Stimulated activated CD8-positive, alpha-beta memory T cell treated with anti-CD3 and anti-CD28 coated beads, Interleukin-2, amount 100 ng/mL, for 1 hour (primary cell): ENCODE results near the gene TCAIM.
"Not testable (repeated sequence)": the region's sequence is repeated elsewhere in the genome, so short reads cannot be mapped to it uniquely, and the experiment has no call there.

ENCODE experiments used
- DNase-seq, 2 donors: peaks; one replicate each; pipeline ENCODE4 v3.0.0-alpha.2; 2020; ENCODE audit warnings: low read depth in 2 of 2

The TCAIM gene

DNA sequence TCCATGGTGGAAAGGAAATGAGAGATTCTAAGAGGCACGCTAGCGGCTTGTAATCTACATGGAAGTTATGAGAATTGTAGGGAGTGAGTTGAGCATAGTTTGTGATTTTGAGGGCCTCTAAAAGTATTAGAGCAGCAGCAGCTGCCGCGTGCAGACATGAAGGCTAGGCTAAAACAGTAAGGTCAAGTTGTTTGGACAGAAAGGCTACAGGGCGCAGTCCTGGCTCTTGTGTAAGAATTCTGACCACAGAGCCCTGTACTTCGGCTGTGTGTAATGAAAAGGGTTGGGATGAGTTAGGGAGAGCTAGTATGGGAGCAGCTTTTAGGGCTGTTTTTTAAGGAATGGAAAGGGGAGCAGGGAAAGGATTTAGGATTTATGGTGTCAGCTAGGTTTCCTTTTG lies 8.0 kb downstream of the TCAIM start:
- DNase-seq, result not testable (repeated sequence)

DNA sequence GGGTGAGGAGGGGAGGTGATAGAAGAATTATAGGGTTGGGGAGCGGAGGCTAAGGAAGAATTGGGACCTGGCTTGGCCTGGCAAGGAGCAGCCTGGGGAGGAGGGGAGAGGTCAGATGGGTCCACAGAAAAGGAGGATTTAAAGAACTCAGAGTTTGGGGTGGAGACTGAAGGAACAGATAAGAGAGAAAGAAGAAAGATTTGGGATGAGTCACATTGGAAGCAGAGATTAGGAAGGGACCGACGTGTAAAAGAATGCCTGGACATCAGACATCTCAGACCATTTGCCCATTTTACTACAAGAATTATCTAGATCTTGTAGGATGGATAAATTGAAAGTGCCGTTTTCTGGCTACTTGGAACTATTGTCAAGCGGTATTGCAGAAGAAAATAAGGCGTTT lies 10.4 kb downstream of the TCAIM start:
- no peak for DNase-seq

DNA sequence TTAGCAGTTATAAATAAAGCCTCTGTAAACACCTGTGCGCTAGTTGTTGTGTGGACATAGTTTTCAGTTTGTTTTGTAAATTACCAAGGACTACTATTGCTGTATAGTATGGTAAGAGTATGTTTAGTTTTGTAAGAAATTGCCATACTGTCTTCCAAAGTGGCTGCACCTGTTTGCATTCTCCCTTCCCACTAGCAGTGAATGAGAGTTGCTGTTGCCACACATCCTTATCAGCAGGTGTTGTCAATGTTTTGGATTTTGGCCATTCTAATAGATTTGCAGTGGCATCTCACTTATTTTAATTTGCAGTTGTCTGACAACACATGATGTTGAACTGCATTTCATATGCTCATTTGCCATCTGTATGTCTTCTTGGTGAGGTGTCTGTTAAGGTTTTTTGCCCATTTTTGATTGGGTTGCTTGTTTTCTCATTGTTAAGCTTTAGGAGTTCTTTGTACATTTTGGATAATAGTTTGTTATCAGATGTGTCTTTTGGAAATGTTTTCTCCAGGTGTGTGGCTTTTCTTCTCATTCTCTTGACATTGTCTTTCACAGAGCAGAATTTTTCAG lies 14.9 kb downstream of the TCAIM start:
- DNase-seq, result no peak

DNA sequence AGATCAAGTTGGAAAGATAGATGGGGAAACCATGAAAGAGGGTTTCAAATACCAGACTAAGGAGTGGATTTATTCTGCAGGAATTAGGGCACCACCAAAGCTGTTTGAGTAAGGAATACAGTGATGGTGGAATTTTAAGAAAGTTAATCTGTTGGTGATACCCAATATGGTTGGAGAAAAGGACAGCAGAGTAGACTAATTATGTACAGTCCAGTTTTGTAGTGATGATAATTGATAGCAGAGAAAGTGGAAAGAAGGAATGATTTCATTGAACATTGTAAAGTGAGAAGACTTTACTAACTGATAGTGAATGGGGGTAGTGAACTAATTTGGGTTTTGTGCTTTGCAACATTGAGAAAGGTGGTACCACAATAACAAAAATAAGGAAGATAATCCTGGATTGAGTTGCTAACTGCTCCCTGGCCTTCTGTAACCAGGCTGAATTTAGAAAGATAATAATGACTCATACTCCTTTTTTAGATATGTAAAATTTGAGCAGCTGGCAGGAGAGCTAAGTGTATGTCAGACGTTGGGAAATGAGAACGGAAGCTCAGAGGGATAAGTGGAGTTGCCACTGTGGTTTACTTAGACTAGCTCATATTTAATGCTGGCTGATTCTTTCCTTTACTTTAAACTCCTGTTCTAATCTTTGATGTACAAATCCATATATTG lies 16.9 kb downstream of the TCAIM start:
- DNase-seq, result no peak

DNA sequence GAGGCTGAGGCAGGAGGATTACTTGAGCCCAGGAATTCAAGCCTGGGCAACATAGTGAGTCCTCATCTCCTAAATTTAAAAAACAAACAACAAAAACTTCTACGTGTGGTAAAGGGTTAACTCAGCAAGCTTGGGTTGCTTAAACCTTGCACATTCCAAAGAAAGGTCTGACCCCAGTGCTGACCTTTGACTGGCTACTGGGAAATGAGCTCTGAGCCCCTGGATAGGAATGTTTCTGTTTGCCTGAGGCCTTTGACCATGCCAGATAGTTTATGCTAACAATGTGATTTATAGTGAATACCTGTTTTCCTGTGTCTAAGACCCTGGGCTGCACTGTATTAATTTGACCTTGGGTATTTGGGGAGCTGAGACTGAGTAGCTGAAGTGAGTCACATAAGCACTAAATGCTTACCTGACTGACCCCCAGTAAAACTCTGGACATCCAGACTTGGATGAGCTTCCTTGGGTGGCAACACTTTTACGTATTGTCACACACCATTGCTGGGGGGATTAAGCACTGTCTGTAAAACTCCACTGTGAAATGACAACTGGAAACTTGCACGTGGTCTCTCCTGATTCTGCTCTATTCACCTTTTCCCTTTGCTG lies 20.7 kb downstream of the TCAIM start:
- no peak for DNase-seq

DNA sequence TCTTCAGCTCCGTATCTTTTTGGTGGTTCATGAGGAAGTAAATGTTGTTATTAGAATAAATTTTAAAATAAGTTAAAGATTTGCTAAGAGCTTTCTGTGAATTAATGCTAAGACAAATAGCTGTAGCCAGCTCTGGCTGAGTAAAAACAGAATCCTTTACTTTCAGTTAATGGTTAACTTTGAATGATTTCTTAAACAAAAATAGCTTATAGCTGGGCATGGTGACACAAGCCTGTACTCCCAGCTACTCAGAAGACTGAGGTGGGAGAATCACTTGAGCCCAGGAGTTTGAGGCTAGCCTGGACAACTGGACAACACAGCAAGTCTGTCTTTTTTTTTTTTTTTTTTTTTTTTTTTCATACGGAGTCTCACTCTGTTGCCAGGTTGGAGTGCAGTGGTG lies 25.0 kb downstream of the TCAIM start:
- no peak for DNase-seq

DNA sequence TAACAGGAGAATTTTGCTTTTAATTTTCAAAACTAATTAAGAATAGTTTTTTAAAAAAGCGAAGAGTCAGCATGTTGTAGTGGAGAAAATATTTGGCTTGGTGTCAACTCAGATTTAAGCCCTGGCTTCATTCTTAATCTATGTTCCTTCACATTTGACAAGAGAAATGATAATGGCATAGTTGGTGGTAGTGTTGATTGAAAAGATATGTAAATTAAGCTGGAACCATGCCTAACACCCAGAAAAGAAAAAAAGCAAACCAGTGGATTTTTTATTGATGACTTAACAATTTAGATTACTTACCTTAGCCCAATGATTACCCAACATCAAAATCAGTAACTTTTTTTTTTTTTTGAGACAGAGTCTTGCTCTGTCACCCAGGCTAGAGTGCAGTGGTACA lies 27.4 kb downstream of the TCAIM start:
- no peak for DNase-seq

DNA sequence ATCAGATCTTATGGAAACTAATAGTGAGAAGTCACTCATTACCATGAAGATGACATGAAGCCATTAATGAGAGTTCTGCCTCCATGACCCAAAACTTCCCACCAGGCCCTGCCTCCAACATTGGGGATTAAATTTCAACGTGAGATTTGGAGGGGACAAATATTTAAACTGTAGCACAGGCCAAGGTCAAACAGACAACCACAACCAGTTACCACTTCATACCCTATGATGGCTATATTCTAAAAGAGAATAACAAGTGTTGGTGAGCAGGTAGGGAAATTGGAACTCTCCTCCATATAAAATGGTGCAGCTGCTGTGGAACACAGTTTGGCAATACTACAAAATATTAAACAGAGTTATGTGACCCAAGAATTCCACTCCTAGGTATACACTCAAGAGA lies 36.9 kb downstream of the TCAIM start:
- DNase-seq, result no peak

DNA sequence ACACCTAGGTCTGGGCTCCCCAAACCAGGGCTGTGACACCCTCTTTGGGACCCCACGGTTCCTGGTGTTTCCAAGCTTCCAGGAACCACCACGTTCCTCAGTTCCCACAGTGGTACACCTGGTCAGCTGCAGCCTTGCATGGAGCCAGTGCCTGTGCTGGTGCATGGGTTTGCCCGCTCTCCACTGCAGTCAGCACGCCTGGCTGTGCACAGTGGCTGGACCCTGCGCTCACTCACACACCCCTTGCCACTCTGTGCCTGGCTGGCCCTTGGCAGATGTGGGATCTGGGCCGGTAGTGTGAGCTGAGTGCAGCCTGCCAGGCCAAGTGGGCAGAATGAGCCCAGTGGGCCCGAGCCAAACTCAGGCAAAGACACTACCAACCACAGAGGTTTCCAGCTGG lies 48.8 kb downstream of the TCAIM start:
- no peak for DNase-seq

DNA sequence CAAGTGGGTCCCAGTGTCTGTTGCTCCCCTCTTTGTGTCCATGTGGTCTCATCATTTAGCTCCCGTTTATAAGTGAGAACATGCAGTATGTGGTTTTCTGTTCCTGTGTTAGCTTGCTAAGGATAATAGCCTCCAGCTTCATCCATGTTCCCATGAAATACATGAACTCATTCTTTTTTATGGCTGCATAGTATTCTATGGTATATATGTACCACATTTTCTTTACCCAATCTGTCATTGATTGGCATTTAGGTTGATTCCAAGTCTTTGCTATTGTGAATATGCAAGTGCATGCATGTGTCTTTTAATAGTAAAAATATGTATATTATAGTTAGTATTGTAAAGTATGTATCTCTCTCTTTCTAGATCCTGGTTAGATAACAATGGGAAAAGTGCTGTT lies 53.9 kb downstream of the TCAIM start:
- no peak for DNase-seq

DNA sequence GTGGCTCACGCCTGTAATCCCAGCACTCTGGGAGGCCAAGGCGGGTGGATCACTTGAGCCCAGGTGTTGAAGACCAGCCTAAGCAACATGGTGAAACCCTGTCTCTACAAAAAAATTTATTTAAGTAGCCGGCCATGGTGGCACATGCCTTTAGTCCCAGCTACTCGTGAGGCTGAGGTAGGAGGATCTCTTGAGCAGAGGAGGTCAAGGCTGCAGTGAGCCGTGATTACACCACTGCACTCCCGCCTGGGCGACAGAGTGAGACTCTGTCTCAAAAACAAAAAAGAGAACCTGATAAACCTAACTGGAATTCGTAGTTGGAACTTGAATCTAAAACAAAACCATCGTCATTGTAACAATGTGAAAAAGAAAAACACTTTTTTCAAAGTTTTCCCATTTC lies 57.1 kb downstream of the TCAIM start:
- DNase-seq, result no peak

DNA sequence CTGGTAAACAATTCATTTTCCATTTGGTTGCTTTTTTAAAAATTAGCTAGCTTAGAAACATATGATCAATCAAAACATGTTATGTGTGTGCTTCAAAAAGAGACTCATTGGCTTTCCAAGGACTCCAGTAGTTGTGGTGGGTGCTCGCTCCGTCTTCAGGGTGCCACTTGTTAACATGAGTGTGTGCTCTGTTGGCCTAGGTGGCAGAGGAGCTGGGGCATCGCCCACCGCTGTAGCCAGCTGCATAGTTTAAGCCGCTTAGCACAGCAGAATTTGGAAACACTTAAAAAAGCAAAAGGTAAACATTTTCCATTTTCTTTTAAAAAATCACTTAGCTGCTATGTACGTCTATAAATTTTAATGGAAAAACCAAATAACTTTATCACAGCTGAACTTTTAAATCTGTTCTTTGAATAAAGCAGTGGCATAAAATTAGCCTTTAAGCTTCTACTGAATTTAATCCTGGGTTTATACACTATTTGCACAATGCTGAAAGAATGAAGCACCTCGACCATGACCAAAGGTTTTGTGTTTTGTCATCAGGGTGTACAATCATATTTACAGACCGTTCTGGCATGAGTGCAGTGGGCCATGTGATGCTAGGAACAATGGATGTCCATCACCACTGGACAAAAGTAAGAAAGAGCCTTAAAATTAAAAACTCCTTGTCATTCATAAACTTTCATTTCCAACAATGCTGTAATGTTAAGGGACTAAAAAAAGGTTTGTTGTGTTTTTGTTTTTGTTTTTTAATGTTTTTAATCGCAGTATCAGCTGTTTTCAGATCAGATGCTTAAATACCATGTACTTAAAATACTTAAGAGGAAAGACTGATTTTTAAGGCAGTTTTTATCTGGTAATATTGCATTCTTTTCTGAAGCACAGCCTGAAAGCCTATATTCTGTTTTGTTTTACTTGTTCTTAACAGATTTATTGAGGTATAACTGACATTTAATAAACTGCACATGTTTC lies 57.9 kb downstream of the TCAIM start:
- DNase-seq, result no peak

DNA sequence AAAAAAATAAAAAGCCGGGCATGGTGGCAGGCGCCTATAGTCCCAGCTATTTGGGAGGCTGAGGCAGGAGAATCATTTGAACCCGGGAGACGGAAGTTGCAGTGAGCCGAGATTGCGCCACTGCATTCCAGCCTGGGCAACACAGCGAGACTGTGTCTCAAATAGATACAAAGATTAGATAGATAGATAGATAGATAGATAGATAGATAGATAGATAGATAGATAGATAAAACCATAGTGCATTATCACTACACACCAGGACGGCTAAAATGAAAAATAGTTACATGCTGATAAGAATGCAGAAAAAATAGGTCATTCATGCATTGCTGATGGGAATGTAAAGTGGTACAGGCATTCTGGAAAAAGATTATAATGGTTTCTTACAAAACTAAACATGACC lies 59.7 kb downstream of the TCAIM start:
- DNase-seq, result not testable (repeated sequence)

DNA sequence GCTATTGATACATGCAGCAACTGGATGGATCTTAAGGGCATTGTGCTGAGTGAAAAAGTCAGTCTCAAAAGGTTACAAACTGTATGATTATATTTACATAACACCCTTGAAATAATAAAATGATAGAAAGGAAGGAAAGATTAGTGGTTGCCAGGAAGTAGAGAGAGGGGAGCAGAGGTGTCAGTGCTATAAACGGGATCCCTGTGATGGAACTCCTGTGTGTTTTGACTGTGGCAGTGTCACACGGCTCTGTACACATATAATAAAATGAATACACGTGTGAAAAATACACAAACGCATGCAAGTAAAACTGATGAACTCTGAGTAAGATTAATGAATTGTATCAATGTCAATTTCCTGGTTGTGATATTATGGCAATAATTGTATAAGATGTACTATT lies 60.3 kb downstream of the TCAIM start:
- DNase-seq, result no peak

DNA sequence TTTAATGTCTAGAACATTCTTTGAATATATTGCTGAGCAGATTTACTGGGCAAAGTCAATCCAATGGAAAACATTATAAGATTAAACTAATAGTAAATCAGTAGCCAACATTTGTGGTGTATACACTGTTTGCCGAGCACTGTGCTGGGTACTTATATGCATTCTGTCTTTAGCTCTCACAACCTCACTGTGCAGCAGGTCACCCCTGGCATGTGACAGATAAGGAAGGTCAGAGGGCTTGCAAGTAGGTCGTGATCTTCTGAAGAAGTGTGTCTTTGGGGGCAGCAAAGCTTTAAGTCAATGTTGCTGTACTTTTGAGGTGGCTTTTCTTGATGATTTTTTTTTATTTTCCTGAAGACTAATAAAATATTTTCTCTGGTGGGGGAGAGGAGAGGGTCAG lies 62.2 kb downstream of the TCAIM start:
- no peak for DNase-seq

DNA sequence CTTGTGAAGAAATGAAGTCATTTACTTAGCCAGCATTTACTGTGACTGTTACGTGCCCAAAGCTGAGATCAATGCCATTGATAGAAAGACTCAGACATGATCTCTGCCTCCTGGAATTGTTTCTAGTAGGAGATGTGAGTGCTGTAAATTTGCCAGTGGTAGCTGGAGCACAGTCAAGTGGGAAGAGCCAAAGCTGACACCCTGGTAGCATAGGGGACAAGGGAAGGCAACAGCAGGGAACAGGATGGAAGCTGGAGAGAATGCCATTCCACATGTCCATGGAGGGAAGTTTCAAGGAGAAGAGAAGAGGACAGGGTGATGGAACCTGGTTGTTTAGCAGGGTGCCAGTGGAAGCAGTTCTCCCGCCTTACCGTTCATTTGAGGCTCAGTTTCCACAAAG lies 64.0 kb downstream of the TCAIM start:
- DNase-seq, result no peak

DNA sequence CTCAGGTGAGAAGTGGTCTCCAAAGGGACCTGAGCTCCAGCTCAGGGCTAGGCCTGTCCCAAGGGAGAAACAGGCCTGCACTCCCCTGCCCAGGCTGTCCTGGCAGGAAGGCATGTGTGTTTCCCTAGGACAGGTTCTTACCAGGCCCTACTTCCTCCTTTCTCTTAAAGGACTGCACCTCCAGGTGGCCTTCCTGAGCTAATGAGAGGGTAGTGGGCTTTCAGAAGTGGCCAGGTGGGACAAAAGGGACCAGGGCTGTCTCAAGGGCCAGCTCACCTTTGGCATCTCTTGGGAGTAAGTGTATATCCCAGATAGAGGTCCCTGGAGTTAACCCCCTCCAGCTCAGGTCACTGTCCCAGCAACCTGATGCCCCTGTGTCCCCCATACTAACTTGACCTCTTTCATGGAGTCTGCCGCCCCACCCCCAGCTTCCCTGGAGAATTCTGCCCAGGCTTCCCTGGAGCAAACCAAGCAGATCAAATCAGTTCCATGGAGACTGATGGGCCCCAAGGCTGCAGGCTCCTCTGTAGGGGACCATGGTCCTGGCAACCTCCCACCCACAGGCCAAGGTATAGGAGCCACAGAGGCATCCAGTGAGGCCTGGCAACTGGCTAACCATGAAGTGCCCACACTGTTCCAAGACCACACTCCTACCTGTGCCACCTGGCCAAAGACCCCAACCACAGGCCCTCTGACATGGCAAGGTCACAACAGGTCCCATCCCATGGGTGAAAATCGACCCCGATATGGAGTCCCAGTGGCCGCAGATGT lies 71.3 kb downstream of the TCAIM start:
- no peak for DNase-seq

DNA sequence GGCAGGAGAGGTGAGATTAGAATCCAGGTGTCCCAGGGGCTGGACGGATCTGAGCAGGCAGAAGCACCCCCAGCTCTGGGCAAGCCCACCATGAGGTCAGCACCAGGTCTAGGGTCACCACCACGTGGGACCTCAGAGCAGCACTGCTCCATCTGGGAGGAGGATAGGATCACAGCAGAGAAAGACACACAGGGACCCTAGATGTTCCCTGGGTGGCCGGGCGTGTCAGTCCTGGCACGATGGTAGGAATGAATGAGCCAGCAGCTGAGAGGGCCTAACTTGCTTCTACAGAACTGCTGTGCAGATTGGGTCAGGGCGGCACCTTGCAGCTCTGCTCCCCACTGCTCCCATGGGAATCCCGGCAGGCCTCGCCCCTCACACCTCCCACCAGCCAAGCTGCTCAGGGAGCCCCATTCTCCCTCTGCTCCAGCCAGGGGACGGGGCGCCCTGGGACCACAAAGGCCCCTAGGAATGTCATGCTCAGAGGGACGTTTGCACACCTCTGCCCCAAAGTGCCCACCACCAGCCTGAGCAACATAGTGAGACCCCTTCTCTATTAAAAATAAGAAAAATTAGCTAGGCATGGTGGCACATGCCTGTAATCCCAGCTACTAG lies 72.6 kb downstream of the TCAIM start:
- no peak for DNase-seq

DNA sequence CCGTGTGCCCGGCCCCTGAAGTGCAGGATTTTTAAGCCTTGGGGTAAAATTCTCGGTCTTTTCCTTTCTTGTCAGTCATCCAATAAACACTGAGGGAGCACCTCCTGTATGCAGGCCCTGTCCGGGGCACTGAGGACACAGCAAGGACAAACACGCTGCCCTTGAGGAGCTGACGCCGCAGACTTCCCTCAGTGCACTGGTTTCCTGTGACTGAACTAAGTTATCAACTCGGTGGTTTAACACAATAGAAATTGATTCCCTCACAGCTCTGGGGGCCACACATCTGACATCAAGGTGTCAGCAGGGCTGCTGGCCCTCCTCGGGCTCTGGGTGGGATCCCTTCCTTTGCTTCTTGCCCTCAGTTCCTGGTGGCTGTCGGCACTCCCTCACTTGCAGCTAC lies 73.8 kb downstream of the TCAIM start:
- DNase-seq, result no peak

DNA sequence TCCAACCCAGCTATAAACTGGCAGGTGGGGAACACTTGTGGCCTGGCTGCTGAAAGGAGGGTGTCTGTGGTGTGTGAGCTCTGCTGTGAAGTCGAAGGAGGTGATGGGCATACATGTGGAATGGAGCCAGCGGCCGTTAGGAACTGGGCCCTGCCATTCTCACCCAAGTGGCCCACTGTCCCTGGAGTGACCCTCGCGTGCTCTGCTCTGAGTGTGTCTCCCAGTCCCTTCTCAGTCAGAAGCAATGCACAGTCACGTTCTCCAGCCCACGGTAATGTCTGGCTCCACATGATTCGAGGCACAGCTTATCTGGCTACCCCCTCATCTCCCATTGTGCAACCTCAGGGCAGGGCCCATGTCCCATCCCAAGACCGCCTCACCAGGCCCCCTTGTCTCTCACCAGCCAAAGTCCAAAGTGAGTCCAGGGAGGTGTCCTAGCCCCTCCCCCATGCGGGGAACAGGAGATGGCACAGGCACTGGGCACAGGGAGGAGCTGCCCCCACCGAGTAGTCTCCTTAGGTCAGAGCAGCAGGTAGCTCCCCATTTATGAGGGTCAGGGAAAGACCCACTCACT lies 76.0 kb downstream of the TCAIM start:
- DNase-seq, result no peak

DNA sequence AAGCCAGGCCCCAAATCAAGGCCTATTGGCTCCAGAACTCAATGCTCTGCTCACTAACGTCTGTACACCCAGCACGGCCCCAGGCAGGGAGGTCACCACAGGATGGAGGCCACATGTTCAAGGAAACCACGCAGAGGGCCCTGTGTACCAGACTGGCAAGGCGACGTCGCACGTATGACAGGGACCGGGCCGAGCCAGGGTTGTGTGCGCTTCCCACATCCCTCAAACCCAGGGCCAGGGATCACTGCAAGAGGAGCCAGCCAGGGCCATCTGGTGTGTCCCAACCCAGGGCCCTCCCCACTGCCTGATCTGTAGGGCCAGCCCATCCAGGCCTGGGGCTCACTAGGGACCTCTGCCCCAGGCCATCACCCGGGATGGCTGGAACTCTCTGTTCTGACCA lies 76.9 kb downstream of the TCAIM start:
- DNase-seq, result no peak
